Epithelial cell of proximal tubule (primary cell): ENCODE data around the gene CYP24A1. TPM values are rescaled to one million over a fixed set of nuclear protein-coding genes. Genes with fewer than 3 reads are reported as not detected.
A peak's percentile ranks its signal among the peaks of the same experiment; 100 is the strongest.

Experiments
- DNase-seq: peaks from one replicate; pipeline ENCODE4 v3.0.0-alpha.2; 2011; ENCODE audit warnings: low read depth
- H3K4me3 ChIP-seq: 2 replicates; pipeline ENCODE4 v1.5.1; 2011; ENCODE audit warnings: low read depth, mild to moderate bottlenecking, low read length
- total RNA-seq: library from RNA; depleted of rRNA; stranded (reverse); fragments of >200 nt; gene quantifications from 2 replicates; pipeline ENCODE4 v1.2.3, GENCODE V29; 2015
- TF ChIP-seq, protein P1 (sequence below): conservative IDR thresholded peaks from 2 replicates; pipeline ENCODE4 v1.5.1; 2012; ENCODE audit warnings: low read depth, mild to moderate bottlenecking, low read length

CYP24A1 gene
- total RNA-seq, 1 donor from 2014 or later: 1.5 TPM

DNA sequence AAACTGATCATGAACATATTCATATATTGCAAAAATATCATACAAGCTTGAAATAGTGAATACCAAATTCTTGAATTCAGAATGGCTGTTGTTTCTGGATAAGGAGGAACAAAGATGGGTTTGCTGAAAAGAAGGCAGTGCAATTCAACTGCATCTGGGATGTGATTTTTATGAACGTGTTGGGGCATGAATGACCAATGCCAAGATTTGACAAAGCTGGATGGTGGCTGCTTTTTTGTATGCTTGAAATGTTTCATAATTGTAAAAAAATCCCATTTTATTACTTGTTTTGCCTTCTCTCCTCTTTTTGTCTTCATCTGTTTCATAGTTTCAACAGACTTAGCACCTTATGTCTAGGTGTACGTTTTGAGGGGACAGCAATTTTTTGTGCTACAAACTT, 66.6 kb downstream of the CYP24A1 start:
- no peak for DNase-seq
- no peak overlapping the region for H3K4me3 ChIP-seq
- TF ChIP-seq, protein P1, sequence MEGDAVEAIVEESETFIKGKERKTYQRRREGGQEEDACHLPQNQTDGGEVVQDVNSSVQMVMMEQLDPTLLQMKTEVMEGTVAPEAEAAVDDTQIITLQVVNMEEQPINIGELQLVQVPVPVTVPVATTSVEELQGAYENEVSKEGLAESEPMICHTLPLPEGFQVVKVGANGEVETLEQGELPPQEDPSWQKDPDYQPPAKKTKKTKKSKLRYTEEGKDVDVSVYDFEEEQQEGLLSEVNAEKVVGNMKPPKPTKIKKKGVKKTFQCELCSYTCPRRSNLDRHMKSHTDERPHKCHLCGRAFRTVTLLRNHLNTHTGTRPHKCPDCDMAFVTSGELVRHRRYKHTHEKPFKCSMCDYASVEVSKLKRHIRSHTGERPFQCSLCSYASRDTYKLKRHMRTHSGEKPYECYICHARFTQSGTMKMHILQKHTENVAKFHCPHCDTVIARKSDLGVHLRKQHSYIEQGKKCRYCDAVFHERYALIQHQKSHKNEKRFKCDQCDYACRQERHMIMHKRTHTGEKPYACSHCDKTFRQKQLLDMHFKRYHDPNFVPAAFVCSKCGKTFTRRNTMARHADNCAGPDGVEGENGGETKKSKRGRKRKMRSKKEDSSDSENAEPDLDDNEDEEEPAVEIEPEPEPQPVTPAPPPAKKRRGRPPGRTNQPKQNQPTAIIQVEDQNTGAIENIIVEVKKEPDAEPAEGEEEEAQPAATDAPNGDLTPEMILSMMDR: no peak

DNA sequence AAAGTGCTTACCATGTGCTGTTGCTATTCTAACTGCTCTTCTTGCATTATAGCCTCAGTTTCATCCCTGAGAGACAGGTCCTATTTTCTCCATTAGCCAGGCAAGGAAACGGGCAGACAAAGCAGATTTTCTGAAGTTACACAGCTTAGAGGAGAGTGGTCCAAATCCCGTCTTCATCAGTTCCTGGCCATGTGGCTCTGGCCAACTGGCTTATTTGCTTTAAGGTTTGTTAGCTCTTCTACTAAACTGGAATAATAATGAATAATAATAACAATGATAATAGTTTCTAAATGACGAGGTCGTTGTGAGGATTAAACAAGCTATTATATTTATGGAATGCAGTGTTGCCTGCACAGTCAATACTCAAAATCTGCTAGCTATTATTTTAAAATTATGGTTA, 67.6 kb downstream of the CYP24A1 start:
- no peak overlapping the region for H3K4me3 ChIP-seq
- TF ChIP-seq, protein P1: no peak
- DNase-seq: no peak

- TF ChIP-seq, protein P1: no peak
- DNase-seq: no peak
- no peak overlapping the region for H3K4me3 ChIP-seq
Observed at GRCh38 chr20:54105653-54106052, 68.1 kb downstream of the CYP24A1 start.

GRCh38 chr20:54104781-54105180, 69.0 kb downstream of the CYP24A1 start:
- TF ChIP-seq, protein P1: no peak
- no peak for DNase-seq
- no peak overlapping the region for H3K4me3 ChIP-seq

- no peak overlapping the region for H3K4me3 ChIP-seq
- peak; percentile 45 for DNase-seq
- TF ChIP-seq, protein P1: peak; percentile 8
Observed at GRCh38 chr20:54103762-54104600, 69.8 kb downstream of the CYP24A1 start.

Other genes with a start within 250 kb of the CYP24A1 start
- gene BCAS1, start 103.4 kb downstream of the CYP24A1 start, total RNA-seq: under 0.01 and 0.65 TPM in 2 replicates
- gene PFDN4, start 34.1 kb upstream of the CYP24A1 start, total RNA-seq: 64.0 and 116 TPM in 2 replicates